Spleen (tissue), 11 donors: ENCODE data around the gene IGF2. TPM values are rescaled to one million over a fixed set of nuclear protein-coding genes. Genes with fewer than 3 reads are reported as not detected.
A peak's percentile ranks its signal among the peaks of the same experiment; 100 is the strongest.

Experiments used
- DNase-seq: peaks from one replicate; pipeline ENCODE4 v3.0.0-alpha.2; 2020
- H3K27ac ChIP-seq, 8 donors: fragments of 200-600 bp; sonication (generic) in 7 of 8; 1 replicate in 4 of 8; 2 replicates in 4 of 8; pipeline versions ENCODE4 v1.5.0 to v1.8.0; 2016 to 2021; ENCODE audit warnings: inconsistent platforms in 4 of 8, mild to moderate bottlenecking in 4 of 8, moderate library complexity in 1 of 8
- H3K27me3 ChIP-seq, 7 donors: fragments of 200-600 bp; sonication (generic) in 6 of 7; replicated peaks in 1 of 7; 1 replicate in 4 of 7; 2 replicates in 3 of 7; pipeline versions ENCODE4 v1.5.0 to v1.8.0; 2016 to 2021; ENCODE audit warnings: inconsistent platforms in 3 of 7, mild to moderate bottlenecking in 1 of 7
- H3K36me3 ChIP-seq, 6 donors: fragments of 200-600 bp; sonication (generic) in 5 of 6; 1 replicate in 4 of 6; 2 replicates in 2 of 6; pipeline versions ENCODE4 v1.5.0 to v1.8.0; 2016 to 2021; ENCODE audit warnings: inconsistent platforms in 2 of 6
- H3K4me1 ChIP-seq, 6 donors: fragments of 200-600 bp; sonication (generic) in 5 of 6; 1 replicate in 3 of 6; 2 replicates in 3 of 6; pipeline versions ENCODE4 v1.5.0 to v1.8.0; 2016 to 2021; ENCODE audit warnings: inconsistent platforms in 3 of 6
- H3K4me3 ChIP-seq, 8 donors: fragments of 200-600 bp; sonication (generic) in 7 of 8; 1 replicate in 4 of 8; 2 replicates in 4 of 8; pipeline versions ENCODE4 v1.5.0 to v1.8.0; 2016 to 2021; ENCODE audit warnings: inconsistent platforms in 4 of 8, mild to moderate bottlenecking in 4 of 8, moderate library complexity in 2 of 8
- H3K9me3 ChIP-seq, 8 donors: fragments of 200-600 bp; sonication (generic) in 7 of 8; 1 replicate in 4 of 8; 2 replicates in 4 of 8; pipeline versions ENCODE4 v1.5.0 to v1.8.0; 2016 to 2021; ENCODE audit warnings: inconsistent platforms in 4 of 8
- POLR2A ChIP-seq, 3 donors: fragments of 450-650 bp; IDR thresholded peaks; one replicate each; pipeline ENCODE4 v1.5.1; 2017; ENCODE audit warnings: antibody characterized with exemption in 3 of 3, mild to moderate bottlenecking in 1 of 3
- POLR2AphosphoS5 ChIP-seq, 3 donors: sonication (generic); formaldehyde crosslinking; IDR thresholded peaks; one replicate each; pipeline ENCODE4 v1.5.1; 2017; ENCODE audit warnings: antibody characterized with exemption in 3 of 3
- WGBS, 5 donors: extraction: QIAGEN DNeasy Blood & Tissue Kit in 3 of 5; methylation state at CpG; one replicate each; pipeline versions ENCODE4 v1.1.5 to v1.1.7; 2013 to 2018; 5-methylcytosine and 5-hydroxymethylcytosine counted together
- intact Hi-C: fragments of 100-400 bp; cut with DNase I; formaldehyde crosslinking; loops from one replicate; pipeline ENCODE4 v1.15.0; 2023; ENCODE audit warnings: low total_unique reads
- polyA plus RNA-seq, 3 donors: library from polyadenylated mRNA; stranded (reverse); fragments of 200-250 nt; gene quantifications; one replicate each; pipeline ENCODE4 v1.2.1, GENCODE V29; 2013
- total RNA-seq, 7 donors: library from RNA; depleted of rRNA in 3 of 7; stranded (reverse); fragments of >200 nt in 3 of 7; fragmentation: NEBNext Ultra II Directional in 4 of 7; extraction: Animal tissue kit (Norgen Biotek cat#: 25700) in 4 of 7; gene quantifications; one replicate each; pipeline versions ENCODE4 v1.1.0 to v1.2.1, GENCODE V29; 2016 to 2021
- TF ChIP-seq, protein P1 (sequence below), 11 experiments: fragments of 200-600 bp in 7 of 11; fragments of 450-650 bp in 4 of 11; sonication (generic) in 4 of 11; IDR thresholded peaks in 8 of 11; conservative IDR thresholded peaks in 3 of 11; 1 replicate in 7 of 11; 2 replicates in 4 of 11; pipeline versions ENCODE4 v1.4.0 to v1.8.0; 2016 to 2021; ENCODE audit warnings: antibody characterized with exemption in 11 of 11, inconsistent platforms in 4 of 11, mild to moderate bottlenecking in 1 of 11
- donor health status: healthy with polysubstance abuse.
- donor health status: DM: no; HTN: no; CAD: no; lungs with moderate emphysema.
- donor health status: DM: no; HTN: no; CAD: no.
- donor health status: Bipolar disorder and iron deficiency.
- donor health status: healthy.
- donor health status: DM: no; HTN: no; CAD: no.
- donor health status: DM: yes; HTN: yes; CAD: no.

Gene IGF2
- total and polyA plus RNA-seq, 10 donors = 0.74 to 66.6 (median 13.7) TPM

DNA sequence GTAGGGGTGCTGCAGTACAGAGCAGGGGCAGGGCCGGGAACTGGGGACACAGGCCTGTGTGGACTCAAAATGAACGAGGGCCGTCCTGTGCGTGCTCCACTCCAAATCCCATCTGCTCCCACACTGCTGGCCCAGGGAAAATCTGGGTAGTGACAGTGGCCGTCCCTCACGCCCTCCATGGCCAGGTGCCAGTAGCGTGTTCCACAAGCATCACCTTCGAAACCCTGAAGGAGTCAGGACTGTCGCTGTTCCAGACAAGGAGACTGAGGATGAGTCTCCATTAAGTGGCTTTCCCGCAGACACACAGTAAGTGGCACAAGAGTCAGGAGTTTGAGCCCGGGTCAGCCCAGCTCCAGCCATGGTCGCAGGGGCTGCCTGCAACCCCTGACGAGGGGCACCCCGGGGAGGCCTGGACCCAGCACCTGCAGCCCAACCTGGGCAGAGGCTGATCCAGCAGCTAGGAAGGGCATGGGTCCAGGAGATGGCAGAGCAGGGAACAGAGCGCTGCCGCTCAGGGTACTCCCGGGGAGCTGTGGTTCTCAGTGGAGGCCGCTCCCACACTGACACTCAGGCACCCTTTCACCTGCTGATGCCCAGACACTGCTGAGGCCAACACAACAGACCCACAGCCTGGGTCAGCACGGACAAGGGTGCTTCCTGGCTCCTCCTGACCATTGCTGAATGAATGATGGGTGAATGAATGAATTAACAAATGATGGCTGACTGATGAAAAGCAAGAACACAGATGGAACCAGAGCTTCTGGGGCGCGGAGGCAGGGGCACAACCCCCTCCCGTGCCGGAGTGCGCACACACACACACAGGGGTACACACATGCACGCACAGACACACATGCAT, 35.3 kb downstream of the IGF2 start:
- Histone ChIP-seq H3K4me1 (peaks cover 0 to 37% (median 12%) of the 10 kb centered on the region in 6 donors), H3K4me3 (no peak overlapping the region), H3K27ac (no peak overlapping the region), H3K36me3 (no peaks in the 10 kb centered on the region), H3K27me3 (peaks cover 0 to 8% (median 0%) of the 10 kb centered on the region in 7 donors), H3K9me3 (no peaks in the 10 kb centered on the region)
- WGBS, 5 donors = 91 to 96% (median 94%) methylated on average over 24 to 25 of the region's 25 CpGs
- no peak for TF ChIP-seq POLR2A (IDR thresholded peaks at IDR 0.05)
- TF ChIP-seq, protein P1, sequence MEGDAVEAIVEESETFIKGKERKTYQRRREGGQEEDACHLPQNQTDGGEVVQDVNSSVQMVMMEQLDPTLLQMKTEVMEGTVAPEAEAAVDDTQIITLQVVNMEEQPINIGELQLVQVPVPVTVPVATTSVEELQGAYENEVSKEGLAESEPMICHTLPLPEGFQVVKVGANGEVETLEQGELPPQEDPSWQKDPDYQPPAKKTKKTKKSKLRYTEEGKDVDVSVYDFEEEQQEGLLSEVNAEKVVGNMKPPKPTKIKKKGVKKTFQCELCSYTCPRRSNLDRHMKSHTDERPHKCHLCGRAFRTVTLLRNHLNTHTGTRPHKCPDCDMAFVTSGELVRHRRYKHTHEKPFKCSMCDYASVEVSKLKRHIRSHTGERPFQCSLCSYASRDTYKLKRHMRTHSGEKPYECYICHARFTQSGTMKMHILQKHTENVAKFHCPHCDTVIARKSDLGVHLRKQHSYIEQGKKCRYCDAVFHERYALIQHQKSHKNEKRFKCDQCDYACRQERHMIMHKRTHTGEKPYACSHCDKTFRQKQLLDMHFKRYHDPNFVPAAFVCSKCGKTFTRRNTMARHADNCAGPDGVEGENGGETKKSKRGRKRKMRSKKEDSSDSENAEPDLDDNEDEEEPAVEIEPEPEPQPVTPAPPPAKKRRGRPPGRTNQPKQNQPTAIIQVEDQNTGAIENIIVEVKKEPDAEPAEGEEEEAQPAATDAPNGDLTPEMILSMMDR (IDR thresholded peaks at IDR 0.05 in 8 of 11, conservative IDR thresholded peaks at IDR 0.05 in 3 of 11) = no peak
- no peak for TF ChIP-seq POLR2AphosphoS5 (IDR thresholded peaks at IDR 0.05)
- DNase-seq = peak; percentile 46
- intact Hi-C loops = no loop called here

DNA sequence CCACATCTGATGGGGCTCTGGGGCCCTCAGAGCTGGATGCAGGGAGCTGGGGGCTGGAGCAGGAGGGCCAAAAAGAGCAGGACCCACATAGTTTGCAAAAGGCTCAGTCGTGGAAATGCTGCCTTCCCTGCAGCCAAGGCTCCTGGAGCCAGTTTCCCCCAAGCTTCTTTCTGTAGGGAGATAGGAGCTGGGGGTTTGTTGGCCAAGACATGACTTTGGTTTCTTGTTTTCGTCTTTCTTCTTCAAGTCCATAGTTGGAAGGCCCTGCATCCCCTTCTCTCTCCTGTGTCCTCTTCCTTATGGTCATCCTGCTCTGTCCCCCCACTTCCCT, 36.3 kb downstream of the IGF2 start:
- TF ChIP-seq POLR2A (IDR thresholded peaks at IDR 0.05) (no peak), POLR2AphosphoS5 (IDR thresholded peaks at IDR 0.05) (no peak)
- TF ChIP-seq, protein P1 (IDR thresholded peaks at IDR 0.05 in 8 of 11, conservative IDR thresholded peaks at IDR 0.05 in 3 of 11) = no peak
- H3K4me1 ChIP-seq = peaks cover 0 to 46% (median 14%) of the 10 kb centered on the region in 6 donors
- H3K9me3 ChIP-seq = no peaks in the 10 kb centered on the region
- H3K27me3 ChIP-seq = peaks cover 0 to 3% (median 0%) of the 10 kb centered on the region in 7 donors
- peak overlapping the region in 1 of 8 donors; percentile 13 for H3K27ac ChIP-seq
- no peaks in the 10 kb centered on the region for H3K36me3 ChIP-seq
- DNase-seq = no peak
- intact Hi-C loops = no loop called here
- 48 to 70% (median 67%) methylated on average over 2 of the region's 2 CpGs for WGBS, 5 donors
- H3K4me3 ChIP-seq = no peak overlapping the region

DNA sequence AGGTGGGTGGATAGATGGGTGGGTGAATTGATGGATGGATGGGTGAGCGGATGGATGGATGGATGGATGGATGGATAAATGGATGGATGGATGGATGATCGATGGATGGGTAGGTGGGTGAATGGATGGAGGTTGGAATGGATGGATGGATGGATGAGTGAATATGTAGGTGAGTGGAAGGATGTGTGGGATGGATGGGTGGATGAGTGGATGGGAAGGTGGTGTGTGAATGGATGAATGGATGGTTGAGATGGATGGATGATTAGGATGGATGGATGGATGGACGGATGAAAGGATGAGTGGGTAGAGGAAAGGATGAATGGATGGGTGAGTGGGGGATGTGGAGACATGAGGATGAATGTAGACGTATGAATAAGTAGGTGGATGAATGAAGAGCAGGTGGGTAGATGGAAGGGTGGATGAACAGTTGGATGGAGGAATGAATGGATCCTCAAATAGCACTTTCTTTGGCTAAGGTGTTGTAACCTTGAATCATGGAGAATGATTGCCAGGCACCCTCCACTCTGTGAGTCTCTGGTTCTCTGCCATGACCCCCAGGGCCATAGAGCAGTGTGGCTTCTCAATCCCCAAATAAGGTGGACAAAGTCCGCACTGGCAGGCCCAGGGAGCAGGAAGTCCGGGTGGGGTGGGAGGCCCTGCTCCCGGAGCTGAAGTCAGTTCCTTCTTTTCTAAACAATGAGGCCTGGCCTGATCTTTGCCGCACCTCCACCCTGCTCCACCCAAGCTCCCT, 36.9 kb downstream of the IGF2 start:
- DNase-seq = peak; percentile 67
- intact Hi-C loops = no loop called here
- H3K27ac ChIP-seq = peak overlapping the region in 1 of 8 donors; percentile 13
- peaks cover 0 to 51% (median 18%) of the 10 kb centered on the region in 6 donors for H3K4me1 ChIP-seq
- WGBS, 5 donors = 53 to 85% (median 56%) methylated on average over 4 to 8 of the region's 8 CpGs
- no peaks in the 10 kb centered on the region for H3K9me3 ChIP-seq
- TF ChIP-seq POLR2A (IDR thresholded peaks at IDR 0.05) = no peak
- TF ChIP-seq POLR2AphosphoS5 (IDR thresholded peaks at IDR 0.05) = peak in 1 of 3 donors; percentile 32
- no peak overlapping the region for H3K4me3 ChIP-seq
- no peaks in the 10 kb centered on the region for H3K36me3 ChIP-seq
- H3K27me3 ChIP-seq = peaks cover 0 to 3% (median 0%) of the 10 kb centered on the region in 7 donors

DNA sequence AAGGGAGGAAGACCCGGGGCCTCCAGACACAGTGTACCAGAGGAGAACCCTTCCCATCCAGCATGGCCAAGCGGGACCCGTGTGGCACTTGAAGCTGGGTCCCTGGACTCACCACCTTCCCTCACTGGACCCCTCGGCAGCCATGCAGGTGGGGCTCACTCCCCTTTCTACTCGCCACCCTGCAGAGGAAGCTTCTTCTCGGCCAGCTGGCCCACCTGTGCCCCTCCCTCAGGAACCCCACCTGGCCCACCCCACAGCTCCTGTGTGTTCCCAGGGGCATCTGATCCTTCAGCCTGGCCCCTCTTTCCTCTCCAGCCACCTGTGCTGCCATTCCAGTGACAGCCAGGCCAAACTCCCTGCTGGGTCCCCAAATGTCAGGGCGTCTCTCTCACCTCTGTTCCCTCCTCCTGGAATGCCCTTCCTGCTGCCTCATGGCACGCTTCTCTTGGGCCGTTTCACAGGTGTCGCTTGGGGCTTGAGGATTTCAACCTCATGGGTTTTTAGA, 38.0 kb downstream of the IGF2 start:
- Histone ChIP-seq H3K4me3 (no peak overlapping the region), H3K4me1 (peaks cover 3 to 62% (median 23%) of the 10 kb centered on the region in 6 donors), H3K36me3 (no peaks in the 10 kb centered on the region), H3K27ac (peak overlapping the region in 3 of 8 donors; percentile 39 to 57 (median 56)), H3K9me3 (no peaks in the 10 kb centered on the region), H3K27me3 (peaks cover 0 to 3% (median 0%) of the 10 kb centered on the region in 7 donors)
- TF ChIP-seq, protein P1 (IDR thresholded peaks at IDR 0.05 in 8 of 11, conservative IDR thresholded peaks at IDR 0.05 in 3 of 11) = no peak
- TF ChIP-seq POLR2A (IDR thresholded peaks at IDR 0.05) (no peak), POLR2AphosphoS5 (IDR thresholded peaks at IDR 0.05) (no peak)
- intact Hi-C loops = no loop called here
- 80 to 89% (median 84%) methylated on average over 10 of the region's 10 CpGs for WGBS, 5 donors
- peak; percentile 66 for DNase-seq
